GM12878 (cell line): ENCODE measurements around the gene ABCD2. TPM values are rescaled to one million over a fixed set of nuclear protein-coding genes. Genes with fewer than 3 reads are reported as not detected.

Experiments
- ATAC-seq: fragments of 200-7000 bp; cut with Tn5 transposase; 3 replicates; pipeline ENCODE4 v1.9.1; 2020; ENCODE audit warnings: mild to moderate bottlenecking, moderate library complexity
- BruUV-seq: library from RNA; stranded (reverse); fragments of 400-500 nt; replicated peaks from 2 replicates; lab custom pipeline; 2021; lab: Mats Ljungman, UMichigan
- CTCF ChIA-PET: fragments of 300-600 bp; sonication (Branson Sonifier 250); formaldehyde crosslinking; extraction: SDS; loops from one replicate; lab custom pipeline; 2021; ENCODE audit warnings: inconsistent platforms; lab: Yijun Ruan, JAX
- POLR2A ChIA-PET: fragments of 350-600 bp; formaldehyde crosslinking; extraction: SDS; loops from one replicate; lab custom pipeline; 2021; ENCODE audit warnings: inconsistent platforms; lab: Charles Lee
- RAD21 ChIA-PET: fragments of 300-600 bp; sonication (Branson Sonifier 250); formaldehyde crosslinking; loops from one replicate; lab custom pipeline; 2023; ENCODE audit warnings: antibody characterized with exemption; ENCODE audit not compliant: unreplicated experiment; lab: Charles Lee
- SMC1A ChIA-PET: fragments of 300-600 bp; sonication (Branson Sonifier 250); formaldehyde crosslinking; loops from one replicate; lab custom pipeline; 2023; ENCODE audit not compliant: unreplicated experiment, uncharacterized antibody; lab: Charles Lee
- DNase-seq: peaks from one replicate; pipeline ENCODE4 v3.0.0-alpha.2; 2011; ENCODE audit warnings: low read depth, low spot score
- FAIRE-seq: peaks from 3 replicates; lab custom pipeline; 2011; peaks lifted over from hg19 to GRCh38; lab: Jason Lieb, UNC
- H2AFZ ChIP-seq: 2 replicates; pipeline ENCODE4 v1.6.0; 2011; ENCODE audit warnings: low read depth, low read length, control low read depth; ENCODE audit not compliant: control insufficient read depth
- H3K27ac ChIP-seq: 2 replicates; pipeline ENCODE4 v1.5.1; 2011; ENCODE audit warnings: control low read depth; ENCODE audit not compliant: control insufficient read depth, insufficient read depth
- H3K27me3 ChIP-seq, 2 experiments: replicated peaks in 1 of 2; 2 replicates each; pipeline versions ENCODE4 v1.6.0 to v1.6.1; 2011; ENCODE audit warnings: low read length in 1 of 2; ENCODE audit not compliant: control insufficient read depth in 2 of 2, insufficient read depth in 2 of 2
- H3K36me3 ChIP-seq, 2 experiments: 2 replicates each; pipeline ENCODE4 v1.5.1; 2011; ENCODE audit warnings: low read length in 1 of 2; ENCODE audit not compliant: control insufficient read depth in 2 of 2, insufficient read depth in 2 of 2
- H3K4me1 ChIP-seq: 2 replicates; pipeline ENCODE4 v1.6.1; 2011; ENCODE audit warnings: mild to moderate bottlenecking, low read length, moderate library complexity, mixed read lengths; ENCODE audit not compliant: control insufficient read depth, insufficient read depth
- H3K4me2 ChIP-seq: 2 replicates; pipeline ENCODE4 v1.6.0; 2011; ENCODE audit warnings: control low read depth; ENCODE audit not compliant: control insufficient read depth, insufficient read depth
- H3K4me3 ChIP-seq: fragments of 200-600 bp; sonication (generic); 2 replicates; pipeline ENCODE4 v1.5.1; 2016
- H3K79me2 ChIP-seq: 2 replicates; pipeline ENCODE4 v1.6.0; 2011; ENCODE audit warnings: low read length; ENCODE audit not compliant: control insufficient read depth, insufficient read depth
- H3K9ac ChIP-seq: 2 replicates; pipeline ENCODE4 v1.8.0; 2011; ENCODE audit warnings: low read length, control low read depth, mixed read lengths; ENCODE audit not compliant: control insufficient read depth, insufficient read depth
- H3K9me3 ChIP-seq: replicated peaks from 3 replicates; pipeline ENCODE4 v1.5.1; 2011; ENCODE audit warnings: mild to moderate bottlenecking, low read length; ENCODE audit not compliant: control insufficient read depth, insufficient read depth
- H4K20me1 ChIP-seq: 2 replicates; pipeline ENCODE4 v1.6.0; 2011; ENCODE audit not compliant: control insufficient read depth, insufficient read depth
- EP300 ChIP-seq, 2 experiments: fragments of 150-350 bp in 1 of 2; IDR thresholded peaks; 2 replicates each; pipeline ENCODE4 v1.6.1; 2011 to 2012; ENCODE audit warnings: low read depth in 2 of 2, low read length in 2 of 2, borderline replicate concordance in 1 of 2, improper control_type of control experiment in 1 of 2, inconsistent platforms in 1 of 2; ENCODE audit not compliant: control insufficient read depth in 1 of 2
- LARP7 ChIP-seq: fragments of 450-650 bp; IDR thresholded peaks from 2 replicates; pipeline ENCODE4 v1.6.1; 2017; ENCODE audit warnings: mild to moderate bottlenecking
- RFX5 ChIP-seq: IDR thresholded peaks from 2 replicates; pipeline ENCODE4 v1.6.1; 2011; ENCODE audit warnings: low read depth, low read length, improper control_type of control experiment
- SMAD5 ChIP-seq: IDR thresholded peaks from 2 replicates; pipeline ENCODE4 v1.6.1; 2016; ENCODE audit warnings: antibody characterized with exemption, low read depth
- SMC3 ChIP-seq: IDR thresholded peaks from 2 replicates; pipeline ENCODE4 v1.6.1; 2011; ENCODE audit warnings: low read length, improper control_type of control experiment, borderline replicate concordance
- SUZ12 ChIP-seq: fragments of 200-600 bp; sonication (generic); IDR thresholded peaks from one replicate; pipeline ENCODE4 v1.6.1; 2018; ENCODE audit warnings: antibody characterized with exemption, mild to moderate bottlenecking; ENCODE audit not compliant: unreplicated experiment
- TARDBP ChIP-seq: IDR thresholded peaks from 2 replicates; pipeline ENCODE4 v1.6.1; 2016; ENCODE audit warnings: borderline replicate concordance
- TCF3 ChIP-seq: IDR thresholded peaks from 2 replicates; pipeline ENCODE4 v1.6.1; 2012; ENCODE audit warnings: low read depth, mild to moderate bottlenecking, low read length, borderline replicate concordance; ENCODE audit not compliant: insufficient read depth
- ZNF217 ChIP-seq: fragments of 450-650 bp; IDR thresholded peaks from 2 replicates; pipeline ENCODE4 v1.6.1; 2017; ENCODE audit warnings: antibody characterized with exemption, mild to moderate bottlenecking
- WGBS: methylation state at CpG from one replicate; pipeline ENCODE4 v1.1.6; 2016; ENCODE audit warnings: low lambda C conversion rate; ENCODE audit not compliant: insufficient replicate concordance, insufficient coverage; ENCODE audit errors: missing lambda C conversion rate; 5-methylcytosine and 5-hydroxymethylcytosine counted together
- in situ Hi-C: fragments of 300-500 bp; cut with MboI; formaldehyde crosslinking; loops from 9 replicates; pipeline ENCODE4 v1.14.3; 2018; ENCODE audit warnings: mixed read lengths
- intact Hi-C: fragments of 100-400 bp; cut with micrococcal nuclease; formaldehyde crosslinking; loops from one replicate; pipeline ENCODE4 v1.14.2; 2022; ENCODE audit not compliant: unreplicated experiment
- polyA plus RNA-seq, 11 experiments: library from polyadenylated mRNA; depleted of rRNA in 4 of 11; unstranded in 6 of 11; stranded (reverse) in 5 of 11; fragments of >200 nt; fragmentation: Nextera tagmentation in 4 of 11; fragmentation: Illumina TruSeq in 1 of 11; extraction: Ambion mirVana in 4 of 11; extraction: Trizol in 1 of 11; gene quantifications; 1 replicate in 1 of 11; 2 replicates in 10 of 11; pipeline versions ENCODE4 v1.2.1 to v1.2.3, GENCODE V29; 2011 to 2016; ENCODE audit warnings: inconsistent platforms in 2 of 11, missing spikeins in 2 of 11, low read depth in 1 of 11
- total RNA-seq, 4 experiments: library from RNA; depleted of rRNA in 3 of 4; stranded (reverse); fragments of >200 nt in 3 of 4; fragmentation: Illumina TruSeq in 1 of 4; extraction: Trizol in 1 of 4; gene quantifications; 2 replicates each; pipeline versions ENCODE4 v1.2.1 to v1.2.3, GENCODE V29; 2013 to 2021
- TF ChIP-seq, protein P1 (sequence below): fragments of 450-650 bp; IDR thresholded peaks from 2 replicates; pipeline ENCODE4 v1.6.1; 2016; ENCODE audit warnings: mild to moderate bottlenecking, moderate library complexity, borderline replicate concordance

The ABCD2 gene
- total and polyA plus RNA-seq, 10 of the 15 experiments (the other 5 are each of a cell fraction or from before 2014, with no cell fraction given): 4.4 to 16.2 (median 7.5) TPM

DNA sequence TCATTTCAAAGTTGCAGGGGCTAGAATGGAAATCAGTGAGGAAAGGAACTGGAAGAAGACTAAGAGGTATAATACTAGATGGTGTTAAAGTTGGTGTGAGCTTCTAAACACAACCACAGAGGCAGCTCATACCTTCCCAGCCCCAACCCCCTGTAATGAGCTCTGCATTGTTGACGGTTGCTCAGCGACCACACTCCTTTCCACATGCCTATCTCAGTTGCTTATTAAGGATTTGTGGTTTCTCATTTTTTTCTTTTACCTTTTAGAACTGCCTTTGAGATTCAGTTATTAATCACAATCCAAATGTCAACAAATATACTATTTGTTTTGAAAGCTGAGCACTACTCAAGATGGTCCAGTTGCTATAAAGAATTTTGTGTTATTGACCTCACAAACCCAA lies 114.6 kb downstream of the ABCD2 start (continued):
- TF ChIP-seq TCF3: no peak
- TF ChIP-seq LARP7: no peak
- TF ChIP-seq SMC3: no peak
- TF ChIP-seq EP300 (IDR thresholded peaks at IDR 0.05; ENCODE audit: borderline replicate concordance in 1 of 2, control insufficient read depth in 1 of 2, low read depth in 2 of 2, low read length in 2 of 2): no peak
- no peak for TF ChIP-seq ZNF217
- no peak for TF ChIP-seq SUZ12
- TF ChIP-seq SMAD5: no peak
- no peak for TF ChIP-seq TARDBP
- TF ChIP-seq, protein P1, sequence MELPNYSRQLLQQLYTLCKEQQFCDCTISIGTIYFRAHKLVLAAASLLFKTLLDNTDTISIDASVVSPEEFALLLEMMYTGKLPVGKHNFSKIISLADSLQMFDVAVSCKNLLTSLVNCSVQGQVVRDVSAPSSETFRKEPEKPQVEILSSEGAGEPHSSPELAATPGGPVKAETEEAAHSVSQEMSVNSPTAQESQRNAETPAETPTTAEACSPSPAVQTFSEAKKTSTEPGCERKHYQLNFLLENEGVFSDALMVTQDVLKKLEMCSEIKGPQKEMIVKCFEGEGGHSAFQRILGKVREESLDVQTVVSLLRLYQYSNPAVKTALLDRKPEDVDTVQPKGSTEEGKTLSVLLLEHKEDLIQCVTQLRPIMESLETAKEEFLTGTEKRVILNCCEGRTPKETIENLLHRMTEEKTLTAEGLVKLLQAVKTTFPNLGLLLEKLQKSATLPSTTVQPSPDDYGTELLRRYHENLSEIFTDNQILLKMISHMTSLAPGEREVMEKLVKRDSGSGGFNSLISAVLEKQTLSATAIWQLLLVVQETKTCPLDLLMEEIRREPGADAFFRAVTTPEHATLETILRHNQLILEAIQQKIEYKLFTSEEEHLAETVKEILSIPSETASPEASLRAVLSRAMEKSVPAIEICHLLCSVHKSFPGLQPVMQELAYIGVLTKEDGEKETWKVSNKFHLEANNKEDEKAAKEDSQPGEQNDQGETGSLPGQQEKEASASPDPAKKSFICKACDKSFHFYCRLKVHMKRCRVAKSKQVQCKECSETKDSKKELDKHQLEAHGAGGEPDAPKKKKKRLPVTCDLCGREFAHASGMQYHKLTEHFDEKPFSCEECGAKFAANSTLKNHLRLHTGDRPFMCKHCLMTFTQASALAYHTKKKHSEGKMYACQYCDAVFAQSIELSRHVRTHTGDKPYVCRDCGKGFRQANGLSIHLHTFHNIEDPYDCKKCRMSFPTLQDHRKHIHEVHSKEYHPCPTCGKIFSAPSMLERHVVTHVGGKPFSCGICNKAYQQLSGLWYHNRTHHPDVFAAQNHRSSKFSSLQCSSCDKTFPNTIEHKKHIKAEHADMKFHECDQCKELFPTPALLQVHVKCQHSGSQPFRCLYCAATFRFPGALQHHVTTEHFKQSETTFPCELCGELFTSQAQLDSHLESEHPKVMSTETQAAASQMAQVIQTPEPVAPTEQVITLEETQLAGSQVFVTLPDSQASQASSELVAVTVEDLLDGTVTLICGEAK: no peak

DNA sequence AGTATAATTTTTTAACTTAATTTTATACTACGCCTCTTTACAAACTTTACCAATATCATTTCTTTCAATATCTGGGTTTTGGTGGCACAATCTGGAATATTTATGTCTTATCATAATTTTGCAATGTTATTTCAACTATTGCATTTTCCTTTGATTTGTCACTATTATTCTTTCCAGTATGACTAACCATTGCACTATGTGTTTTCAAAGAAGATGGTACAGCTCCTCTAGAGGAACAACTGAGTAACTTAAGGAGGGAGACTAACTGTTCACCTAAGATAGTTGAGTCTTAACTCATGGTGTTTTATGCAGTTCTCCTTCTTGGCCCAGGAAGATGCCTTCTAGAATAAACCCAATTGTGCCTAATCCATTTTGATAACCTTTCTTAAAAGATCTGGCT lies 116.2 kb downstream of the ABCD2 start:
- Histone ChIP-seq H3K9ac (no peak overlapping the region), H3K4me3 (no peak overlapping the region), H4K20me1 (no peaks in the 10 kb centered on the region), H3K4me2 (no peak overlapping the region), H3K79me2 (no peaks in the 10 kb centered on the region), H3K27me3 (no peaks in the 10 kb centered on the region), H3K4me1 (no peaks in the 10 kb centered on the region), H3K27ac (no peak overlapping the region), H3K9me3 (no peaks in the 10 kb centered on the region), H3K36me3 (no peaks in the 10 kb centered on the region), H2AFZ (no peak overlapping the region)
- no peak for TF ChIP-seq RFX5
- ATAC-seq (0 out of 3 replicates have a peak, but pooled peaks have one; percentile 39), DNase-seq (no peak), FAIRE-seq (no peak)
- no TSS peak for BruUV-seq
- ChIA-PET RAD21 (no interaction called here), CTCF (no interaction called here), POLR2A (no interaction called here), SMC1A (no interaction called here)
- intact Hi-C loops: no loop called here
- WGBS: 92% methylated on average over 1 of the region's 1 CpG
- in situ Hi-C loops: loop anchor here (25.0 kb wide), 1 partner anchor 1366 kb away; no protein-coding TSS in a partner anchor
